SU-DHL-6 (cell line): Measurements from ENCODE around the gene DMD.

Experiments
- H2AFZ ChIP-seq: fragments of 200-600 bp; sonication (generic); 2 replicates; pipeline ENCODE4 v1.6.1; 2014; ENCODE audit warnings: low read depth, mild to moderate bottlenecking, moderate library complexity, mixed read lengths, antibody characterized with exemption, low read length; ENCODE audit not compliant: severe bottlenecking
- H3F3A ChIP-seq: fragments of 200-600 bp; shearing (Covaris generic); 2 replicates; pipeline ENCODE4 v1.6.0; 2016; ENCODE audit warnings: antibody characterized with exemption, mild to moderate bottlenecking; ENCODE audit not compliant: insufficient read depth
- H3K27ac ChIP-seq: fragments of 200-600 bp; sonication (generic); 2 replicates; pipeline ENCODE4 v1.5.1; 2016; ENCODE audit warnings: low read depth, mild to moderate bottlenecking, low read length, moderate library complexity, mixed read lengths
- H3K27me3 ChIP-seq: fragments of 200-600 bp; sonication (generic), shearing (Covaris generic); 2 replicates; pipeline ENCODE4 v1.6.0; 2014; ENCODE audit warnings: mild to moderate bottlenecking, low read length
- H3K36me3 ChIP-seq: fragments of 200-600 bp; sonication (generic); 2 replicates; pipeline ENCODE4 v1.6.1; 2014; ENCODE audit warnings: mild to moderate bottlenecking, low read length, mixed read lengths
- H3K4me2 ChIP-seq: fragments of 300-600, 200-600 bp; shearing (Covaris generic), sonication (generic); 2 replicates; pipeline ENCODE4 v1.6.0; 2014; ENCODE audit warnings: low read length, low read depth, mild to moderate bottlenecking; ENCODE audit not compliant: poor library complexity, severe bottlenecking
- H3K4me3 ChIP-seq: fragments of 200-600 bp; sonication (generic); 2 replicates; pipeline ENCODE4 v1.5.1; 2014; ENCODE audit warnings: antibody characterized with exemption, low read length, mild to moderate bottlenecking, mixed read lengths; ENCODE audit not compliant: insufficient read depth, poor library complexity, severe bottlenecking
- H3K79me2 ChIP-seq: fragments of 200-600 bp; sonication (generic); 2 replicates; pipeline ENCODE4 v1.6.1; 2014; ENCODE audit warnings: mild to moderate bottlenecking, low read length, moderate library complexity; ENCODE audit not compliant: insufficient read depth
- H3K9ac ChIP-seq: fragments of 200-600 bp; sonication (generic); 2 replicates; pipeline ENCODE4 v1.7.0; 2014; ENCODE audit warnings: mild to moderate bottlenecking, low read length
- H3K9me2 ChIP-seq: fragments of 200-600 bp; sonication (generic); replicated peaks from 2 replicates; pipeline ENCODE4 v1.6.1; 2014; ENCODE audit warnings: low read length; ENCODE audit not compliant: insufficient read depth
- H3K9me3 ChIP-seq: fragments of 200-600 bp; sonication (generic); 2 replicates; pipeline ENCODE4 v1.6.1; 2014; ENCODE audit warnings: low read length, mixed read lengths; ENCODE audit not compliant: insufficient read depth
- H4K20me1 ChIP-seq: fragments of 200-600 bp; sonication (generic); 2 replicates; pipeline ENCODE4 v1.6.1; 2014; ENCODE audit warnings: low read depth, mild to moderate bottlenecking, antibody characterized with exemption, low read length, moderate library complexity, mixed read lengths
- EZH2phosphoT487 ChIP-seq: fragments of 200-600 bp; sonication (generic), shearing (Covaris generic); conservative IDR thresholded peaks from 2 replicates; pipeline ENCODE4 v1.6.1; 2018; ENCODE audit warnings: mild to moderate bottlenecking, antibody characterized with exemption, low read length, moderate library complexity, mixed read lengths
- TF ChIP-seq, protein P1 (sequence below): fragments of 200-600 bp; sonication (generic); IDR thresholded peaks from one replicate; pipeline ENCODE4 v1.5.1; 2017; ENCODE audit warnings: antibody characterized with exemption, mild to moderate bottlenecking, low read length, moderate library complexity; ENCODE audit not compliant: insufficient read depth, poor library complexity, severe bottlenecking

Gene DMD

DNA sequence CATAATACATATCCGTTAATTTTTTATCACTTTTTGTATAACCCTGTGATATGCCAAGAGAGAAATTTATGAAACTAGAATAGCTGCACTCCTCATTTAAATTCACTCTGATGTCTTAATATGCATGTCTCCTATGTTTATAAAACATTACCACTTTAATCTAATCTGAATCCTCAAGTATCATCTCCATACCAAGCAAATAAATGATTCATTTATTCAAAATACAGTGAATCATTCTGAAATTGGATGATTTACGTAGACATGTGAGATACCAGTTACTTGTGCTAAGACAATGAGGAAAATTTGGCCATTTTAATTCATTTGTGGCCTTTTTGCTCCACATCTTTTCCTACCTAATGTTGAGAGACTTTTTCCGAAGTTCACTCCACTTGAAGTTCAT is 1704.4 kb downstream of the DMD start:
- H3K27ac ChIP-seq = no peak overlapping the region
- H3K27me3 ChIP-seq = no peaks in the 10 kb centered on the region
- no peaks in the 10 kb centered on the region for H3K36me3 ChIP-seq
- no peak overlapping the region for H2AFZ ChIP-seq
- no peak overlapping the region for H3K4me2 ChIP-seq
- TF ChIP-seq EZH2phosphoT487 = no peak
- TF ChIP-seq, protein P1, sequence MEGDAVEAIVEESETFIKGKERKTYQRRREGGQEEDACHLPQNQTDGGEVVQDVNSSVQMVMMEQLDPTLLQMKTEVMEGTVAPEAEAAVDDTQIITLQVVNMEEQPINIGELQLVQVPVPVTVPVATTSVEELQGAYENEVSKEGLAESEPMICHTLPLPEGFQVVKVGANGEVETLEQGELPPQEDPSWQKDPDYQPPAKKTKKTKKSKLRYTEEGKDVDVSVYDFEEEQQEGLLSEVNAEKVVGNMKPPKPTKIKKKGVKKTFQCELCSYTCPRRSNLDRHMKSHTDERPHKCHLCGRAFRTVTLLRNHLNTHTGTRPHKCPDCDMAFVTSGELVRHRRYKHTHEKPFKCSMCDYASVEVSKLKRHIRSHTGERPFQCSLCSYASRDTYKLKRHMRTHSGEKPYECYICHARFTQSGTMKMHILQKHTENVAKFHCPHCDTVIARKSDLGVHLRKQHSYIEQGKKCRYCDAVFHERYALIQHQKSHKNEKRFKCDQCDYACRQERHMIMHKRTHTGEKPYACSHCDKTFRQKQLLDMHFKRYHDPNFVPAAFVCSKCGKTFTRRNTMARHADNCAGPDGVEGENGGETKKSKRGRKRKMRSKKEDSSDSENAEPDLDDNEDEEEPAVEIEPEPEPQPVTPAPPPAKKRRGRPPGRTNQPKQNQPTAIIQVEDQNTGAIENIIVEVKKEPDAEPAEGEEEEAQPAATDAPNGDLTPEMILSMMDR = no peak
- no peak overlapping the region for H3K4me3 ChIP-seq
- no peaks in the 10 kb centered on the region for H3F3A ChIP-seq
- H3K79me2 ChIP-seq = no peaks in the 10 kb centered on the region
- H3K9ac ChIP-seq = no peak overlapping the region
- H4K20me1 ChIP-seq = no peaks in the 10 kb centered on the region
- H3K9me3 ChIP-seq = no peaks in the 10 kb centered on the region
- H3K9me2 ChIP-seq = no peaks in the 10 kb centered on the region

DNA sequence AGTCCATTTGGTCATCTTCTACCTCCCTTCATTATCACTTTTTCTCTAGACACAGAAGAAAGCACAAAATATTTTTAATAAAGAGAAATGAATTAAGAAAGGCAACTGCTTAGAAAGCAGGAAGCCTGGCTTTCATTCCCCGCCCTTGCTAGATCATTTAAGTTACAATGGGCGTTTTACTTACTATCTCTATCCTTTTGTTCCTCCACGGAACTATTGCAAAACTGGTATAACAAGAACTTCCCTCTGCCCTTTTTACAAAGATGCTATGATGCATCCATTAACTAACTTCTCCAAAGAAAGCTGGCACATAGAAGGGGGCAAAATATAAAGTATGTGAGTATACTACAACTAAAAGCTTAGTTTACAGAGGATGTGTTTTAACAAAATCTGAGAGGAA is 1705.0 kb downstream of the DMD start:
- H3K36me3 ChIP-seq = no peaks in the 10 kb centered on the region
- no peak overlapping the region for H3K9ac ChIP-seq
- no peak overlapping the region for H3K4me3 ChIP-seq
- no peaks in the 10 kb centered on the region for H3K27me3 ChIP-seq
- H3K4me2 ChIP-seq = no peak overlapping the region
- H4K20me1 ChIP-seq = no peaks in the 10 kb centered on the region
- H2AFZ ChIP-seq = no peak overlapping the region
- TF ChIP-seq, protein P1 = no peak
- no peak for TF ChIP-seq EZH2phosphoT487
- H3K9me2 ChIP-seq = no peaks in the 10 kb centered on the region
- no peaks in the 10 kb centered on the region for H3K9me3 ChIP-seq
- no peaks in the 10 kb centered on the region for H3K79me2 ChIP-seq
- H3K27ac ChIP-seq = no peak overlapping the region
- no peaks in the 10 kb centered on the region for H3F3A ChIP-seq

DNA sequence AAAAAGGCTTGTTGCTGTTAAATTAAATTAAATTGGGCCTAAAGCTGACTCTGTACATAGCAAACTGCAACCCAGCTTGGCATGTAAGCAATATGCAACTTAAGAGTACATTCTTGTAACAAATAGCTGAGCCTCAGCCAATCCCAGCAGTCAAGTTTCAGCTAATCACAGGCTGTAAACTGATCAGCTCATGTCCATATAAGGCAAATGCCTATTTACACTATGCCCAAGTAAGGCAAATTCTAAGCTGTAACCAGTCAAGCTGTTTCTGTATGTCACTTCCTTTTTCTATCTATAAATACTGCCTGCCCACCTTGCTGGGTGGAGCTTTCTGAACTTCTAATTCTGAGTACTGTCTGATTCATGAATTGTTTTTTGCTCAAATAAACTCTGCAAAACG is 1710.4 kb downstream of the DMD start:
- Histone ChIP-seq H2AFZ (no peak overlapping the region), H3F3A (no peaks in the 10 kb centered on the region), H3K27me3 (no peaks in the 10 kb centered on the region)

More for the DNA sequence above, 1710.4 kb downstream of the DMD start:
- H3K4me3 ChIP-seq = no peak overlapping the region
- H3K9me2 ChIP-seq = no peaks in the 10 kb centered on the region
- H3K79me2 ChIP-seq = no peaks in the 10 kb centered on the region
- no peaks in the 10 kb centered on the region for H3K36me3 ChIP-seq
- TF ChIP-seq EZH2phosphoT487 = no peak
- TF ChIP-seq, protein P1 = no peak
- no peak overlapping the region for H3K4me2 ChIP-seq
- no peaks in the 10 kb centered on the region for H3K9me3 ChIP-seq
- H3K27ac ChIP-seq = no peak overlapping the region
- no peak overlapping the region for H3K9ac ChIP-seq
- no peaks in the 10 kb centered on the region for H4K20me1 ChIP-seq
